Stimulated activated CD8-positive, alpha-beta memory T cell treated with anti-CD3 and anti-CD28 coated beads, Interleukin-12 subunit alpha, Interleukin-12 subunit beta, amount 100 ng/mL, for 24 hours (primary cell): ENCODE results near the gene COL23A1.

Source experiments
- DNase-seq: peaks from one replicate; pipeline ENCODE4 v3.0.0-alpha.2; 2020; ENCODE audit errors: extremely low read depth

The COL23A1 gene

DNA sequence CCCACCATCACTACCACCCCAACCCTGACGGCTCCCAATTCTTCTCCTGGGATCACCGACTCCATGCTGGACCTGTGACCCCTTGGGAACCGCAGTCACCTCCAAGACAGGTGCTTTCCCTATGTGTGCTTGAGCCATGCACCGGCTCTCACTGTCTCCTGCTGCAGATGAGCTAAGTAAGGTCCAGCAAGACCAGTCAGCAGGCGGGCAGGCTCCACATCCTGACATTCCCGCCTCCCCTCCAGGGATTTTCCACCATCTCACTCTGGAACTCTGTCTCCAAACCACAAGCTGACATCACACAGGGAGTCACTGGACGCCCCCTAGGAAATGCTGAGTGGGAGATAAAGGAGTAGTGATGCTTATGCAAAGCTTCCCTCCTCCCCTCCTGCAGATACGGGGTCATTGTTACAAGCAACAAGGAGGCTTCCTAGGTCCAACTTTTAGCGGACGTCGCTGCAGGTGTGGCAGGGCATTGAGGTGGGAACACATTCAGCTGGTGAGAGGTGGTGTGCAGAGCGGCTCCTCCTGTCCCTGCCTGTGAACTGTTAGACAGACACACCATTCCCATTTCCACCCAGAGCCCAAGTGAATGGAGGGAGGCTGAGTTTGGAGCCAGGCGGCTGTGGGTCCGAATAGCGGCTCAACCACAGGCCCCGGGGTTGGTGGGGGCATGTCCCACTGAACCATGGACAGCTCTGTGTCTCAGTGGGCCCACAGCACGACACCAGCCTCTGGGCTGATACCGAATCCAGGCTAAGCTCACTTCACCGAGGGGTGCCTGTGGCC, 228.3 kb downstream of the COL23A1 start:
- no peak for DNase-seq

DNA sequence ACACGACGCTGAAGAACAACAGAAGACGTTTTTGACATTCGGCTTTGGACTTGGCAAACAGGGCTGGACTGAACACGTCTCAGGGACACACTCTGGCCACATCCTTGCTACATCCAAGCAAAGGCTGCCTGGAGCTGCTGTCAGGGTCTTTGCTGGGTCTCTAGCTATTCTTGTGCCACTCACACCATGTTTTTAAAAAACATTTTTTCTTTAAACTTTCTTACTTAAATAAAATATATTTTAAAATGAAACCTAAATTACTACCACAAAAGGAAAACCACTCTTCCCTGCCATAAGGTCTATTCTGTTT, 229.3 kb downstream of the COL23A1 start:
- DNase-seq, result no peak

DNA sequence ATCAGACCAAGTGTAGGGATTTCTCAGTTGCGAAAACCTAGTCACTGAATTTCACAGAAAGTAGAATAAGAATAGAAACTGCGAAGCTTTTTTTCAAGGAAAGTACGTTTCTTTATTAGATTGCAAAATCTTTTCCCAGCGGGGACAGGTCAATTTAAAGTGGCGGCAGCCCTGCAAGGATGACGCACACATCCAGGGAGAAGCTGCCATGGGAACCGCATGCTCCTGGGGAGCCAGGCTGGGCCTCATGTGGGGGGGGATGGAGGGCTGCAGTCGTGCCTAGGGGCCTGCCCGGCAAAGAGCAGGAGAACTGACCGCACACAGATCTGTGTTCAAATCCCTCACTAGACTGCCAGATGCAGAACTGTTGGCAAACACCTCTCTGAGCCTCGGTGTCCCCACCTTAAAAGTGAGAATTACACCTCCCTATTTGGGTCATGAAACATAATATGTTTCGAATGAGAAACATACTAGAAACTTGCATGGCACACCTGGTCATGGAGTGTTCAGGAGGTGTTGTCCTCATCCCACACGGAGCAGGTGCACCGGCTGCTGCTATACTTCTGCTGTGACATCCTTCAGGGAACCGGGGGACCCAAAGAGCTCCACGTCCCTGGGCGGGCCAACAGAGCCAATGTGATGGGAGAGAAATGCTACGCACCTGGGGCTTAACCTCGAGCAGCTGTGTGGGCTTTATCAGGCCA, 229.8 kb downstream of the COL23A1 start:
- no peak for DNase-seq

DNA sequence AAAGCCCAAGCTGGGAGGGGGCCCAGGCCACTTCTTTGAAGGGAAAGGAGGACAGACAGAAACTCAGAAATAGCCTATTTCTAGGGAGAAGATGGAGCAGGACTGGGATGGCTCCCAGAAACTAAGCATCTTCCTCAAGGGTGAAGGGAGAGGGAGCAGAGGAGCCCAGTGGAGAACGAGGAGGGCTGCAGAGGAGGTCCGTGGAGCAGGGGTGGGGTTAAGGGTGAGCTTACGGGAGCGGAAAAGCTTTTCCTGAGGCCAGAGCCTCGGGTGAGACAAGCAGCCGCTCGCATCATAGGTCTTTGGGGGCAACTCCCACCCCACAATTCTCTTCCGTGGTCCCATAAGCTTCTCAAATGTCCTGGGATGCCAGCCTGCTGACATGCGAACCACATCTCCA, 230.5 kb downstream of the COL23A1 start:
- DNase-seq, result no peak

DNA sequence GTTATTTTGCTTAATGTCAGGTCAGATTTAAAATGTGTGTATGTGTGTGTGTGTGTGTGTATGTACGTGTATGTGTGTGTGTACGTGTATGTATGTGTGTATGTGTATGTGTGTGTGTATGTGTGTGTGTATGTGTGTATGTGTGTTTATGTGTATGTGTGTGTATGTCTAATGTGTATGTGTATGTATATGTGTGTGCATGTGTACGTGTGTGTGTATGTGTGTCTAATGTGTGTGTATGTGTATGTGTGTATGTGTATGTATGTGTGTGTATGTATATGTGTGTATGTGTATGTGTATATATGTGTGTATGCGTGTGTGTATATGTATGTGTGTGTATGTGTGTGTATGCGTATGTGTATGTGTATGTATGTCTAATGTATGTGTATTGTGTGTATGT, 232.5 kb downstream of the COL23A1 start:
- no peak for DNase-seq

DNA sequence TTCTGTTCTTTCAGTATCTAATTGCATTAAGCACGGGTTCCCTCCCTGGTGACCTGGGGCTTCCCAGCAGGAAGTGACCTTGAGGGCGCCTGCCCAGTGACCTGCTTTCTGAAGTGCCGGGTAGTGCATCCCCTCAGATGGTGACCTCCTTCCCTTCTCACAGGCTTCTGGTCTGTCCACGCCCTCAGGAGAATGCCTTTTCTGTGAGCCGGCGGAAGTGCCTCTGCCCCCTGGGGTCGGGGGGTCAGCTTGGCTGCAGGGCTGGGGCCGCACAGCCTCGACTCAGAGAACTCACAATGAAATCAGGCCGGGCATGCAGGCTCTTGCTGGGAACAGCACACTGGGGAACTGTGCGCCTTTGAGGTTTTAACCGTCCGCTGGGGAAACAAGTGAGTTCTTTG, 233.1 kb downstream of the COL23A1 start:
- no peak for DNase-seq

DNA sequence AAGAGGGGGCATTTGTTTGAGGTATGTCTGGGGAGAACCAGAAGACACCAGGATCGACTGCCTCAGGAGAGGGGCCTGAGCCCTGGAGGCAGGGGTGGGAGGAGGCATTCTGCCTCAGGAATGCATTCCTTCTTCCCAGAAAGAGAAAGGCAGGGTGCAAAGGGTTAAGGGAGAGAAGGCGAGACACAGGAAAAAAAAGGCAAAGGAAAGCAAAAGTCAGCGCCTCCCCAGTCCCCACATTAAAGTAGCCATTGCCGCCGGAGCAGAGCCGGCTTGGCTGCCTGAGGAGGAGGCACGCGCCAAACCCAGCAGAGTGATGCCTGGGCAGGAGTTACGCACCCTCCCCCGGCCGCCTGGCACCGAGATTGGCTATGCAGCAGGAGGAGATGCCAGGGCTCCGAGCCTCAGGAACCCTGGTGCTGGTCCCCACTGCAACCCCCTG, 233.7 kb downstream of the COL23A1 start:
- no peak for DNase-seq

DNA sequence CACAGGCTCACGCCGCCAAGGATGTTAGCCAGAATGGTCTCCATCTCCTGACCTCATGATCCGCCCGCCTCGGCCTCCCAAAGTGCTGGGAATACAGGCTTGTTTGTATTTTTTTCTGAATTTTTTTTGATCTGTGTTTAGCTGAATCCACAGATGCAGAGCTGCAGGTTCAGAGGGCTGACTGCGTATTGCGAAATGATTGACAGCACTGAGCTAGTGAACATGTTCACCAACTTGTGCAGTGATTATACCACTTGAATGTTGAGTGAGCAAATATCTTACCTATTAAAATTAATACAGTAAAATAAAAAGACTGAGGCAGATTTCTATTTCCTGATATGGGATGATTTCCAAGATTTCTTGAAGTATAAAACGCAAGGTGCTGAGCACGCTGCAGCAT, 234.5 kb downstream of the COL23A1 start:
- DNase-seq, result no peak

DNA sequence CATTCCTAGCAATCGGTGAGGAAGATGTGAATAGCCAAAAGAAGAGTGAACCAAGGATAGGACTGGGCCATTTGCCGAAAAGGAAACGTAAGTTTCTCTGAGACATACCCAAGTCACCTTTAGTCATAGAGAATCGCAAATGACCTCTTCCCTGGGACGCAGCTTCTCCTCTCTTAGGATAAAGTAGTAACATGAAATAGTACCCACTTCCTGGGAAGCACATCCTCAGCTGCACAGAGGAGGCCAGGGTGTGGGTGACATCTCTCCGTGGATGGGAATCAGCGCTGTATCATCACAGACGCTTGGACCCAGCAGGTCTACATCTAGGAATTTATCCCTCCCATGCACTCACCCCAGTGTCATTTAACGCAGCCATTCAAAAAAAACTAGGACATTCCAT, 236.7 kb downstream of the COL23A1 start:
- no peak for DNase-seq

DNA sequence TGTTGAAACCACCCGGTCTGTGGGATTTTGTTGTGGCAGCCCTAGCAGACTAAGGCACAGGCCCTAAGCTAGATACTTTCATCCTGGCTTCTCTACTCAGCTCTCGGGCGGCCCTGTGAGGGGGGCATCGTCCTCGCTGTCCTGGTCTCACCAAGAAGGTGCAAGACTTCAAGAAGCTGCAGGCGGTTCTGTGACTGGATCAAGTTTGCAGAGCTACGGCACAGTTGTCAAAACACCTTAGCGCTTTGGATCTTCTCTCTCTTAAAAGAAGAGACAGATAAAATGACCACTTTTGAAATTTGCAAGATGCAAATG, 238.2 kb downstream of the COL23A1 start:
- DNase-seq, result no peak

DNA sequence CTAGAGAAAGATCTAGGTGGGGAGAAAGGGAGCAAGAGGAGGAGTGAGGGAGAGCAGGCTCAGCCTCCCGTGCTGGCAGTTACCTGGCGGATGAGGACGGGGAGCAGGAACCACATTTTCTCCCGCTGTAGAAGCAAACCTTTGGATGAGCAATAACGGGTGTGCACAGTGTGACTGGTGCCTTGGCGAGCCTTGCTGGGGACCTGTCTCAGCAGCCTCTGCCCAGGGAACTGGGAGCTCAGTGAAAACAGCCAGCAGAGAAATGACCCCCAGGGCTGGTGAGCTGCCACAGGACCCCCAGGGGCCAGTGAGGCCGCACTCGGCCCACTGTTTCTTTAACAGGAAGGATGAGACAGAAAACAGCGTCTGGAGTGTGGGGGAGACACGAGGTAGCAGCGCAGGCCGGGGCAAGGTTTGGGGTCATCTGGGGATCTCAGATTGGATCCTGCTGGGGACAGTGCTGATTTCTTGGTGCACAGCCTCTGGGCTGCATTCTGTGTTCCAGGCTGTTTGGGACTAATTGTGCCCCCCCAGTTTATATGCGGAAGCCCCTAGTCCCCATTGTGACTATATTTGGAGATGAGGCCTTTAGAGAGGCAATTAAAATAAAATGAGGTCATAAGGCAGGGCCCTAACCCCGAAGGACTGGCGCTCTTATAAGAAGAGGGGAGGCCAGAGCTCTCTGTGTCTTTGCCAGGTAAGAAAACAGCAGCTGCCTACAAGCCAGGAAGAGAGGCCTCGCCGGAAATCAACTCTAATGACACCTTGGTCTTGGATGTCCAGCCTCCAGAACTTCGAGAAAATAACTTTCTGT, 238.8 kb downstream of the COL23A1 start:
- no peak for DNase-seq

DNA sequence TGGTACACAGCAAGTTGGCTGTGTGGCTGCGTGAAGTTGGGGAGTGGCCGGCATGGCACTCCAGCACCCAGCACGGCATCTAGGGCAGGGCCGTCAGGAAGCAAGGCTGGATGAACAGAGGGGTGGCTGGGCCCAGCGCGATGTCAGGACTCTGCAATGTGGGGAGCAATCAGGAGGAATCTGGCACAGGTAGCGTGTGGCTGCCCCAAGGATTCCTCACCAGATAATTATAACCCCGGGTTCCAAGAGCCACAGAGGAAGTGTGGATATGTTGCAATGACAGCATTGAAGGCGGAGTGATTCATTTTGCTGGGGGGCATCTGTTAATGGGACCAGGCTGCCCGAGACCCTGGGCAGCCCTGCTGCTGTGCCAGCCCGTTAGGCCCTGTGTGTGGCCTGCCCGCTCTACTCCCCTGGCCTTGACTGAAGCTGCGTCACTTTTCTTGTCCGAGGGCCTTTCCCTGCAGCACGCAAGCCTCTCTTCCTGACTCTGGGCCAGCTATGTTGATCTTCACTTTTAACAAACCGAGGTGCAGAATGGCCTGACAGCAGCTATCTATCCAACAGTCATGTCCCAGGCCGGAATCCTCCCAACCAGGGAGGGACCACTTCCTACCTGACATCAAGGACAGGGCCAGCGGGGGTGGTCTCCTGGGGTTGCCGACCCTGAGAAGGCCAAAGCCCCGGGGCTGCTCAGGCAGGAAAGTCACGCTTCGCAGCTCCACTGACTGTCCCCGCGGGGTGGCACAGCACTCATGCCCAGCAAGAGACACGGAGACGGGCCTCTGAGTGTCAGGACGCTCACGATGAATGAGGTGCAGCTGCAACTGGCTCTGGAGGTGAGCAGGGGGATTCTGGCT, 239.6 kb downstream of the COL23A1 start:
- no peak for DNase-seq

DNA sequence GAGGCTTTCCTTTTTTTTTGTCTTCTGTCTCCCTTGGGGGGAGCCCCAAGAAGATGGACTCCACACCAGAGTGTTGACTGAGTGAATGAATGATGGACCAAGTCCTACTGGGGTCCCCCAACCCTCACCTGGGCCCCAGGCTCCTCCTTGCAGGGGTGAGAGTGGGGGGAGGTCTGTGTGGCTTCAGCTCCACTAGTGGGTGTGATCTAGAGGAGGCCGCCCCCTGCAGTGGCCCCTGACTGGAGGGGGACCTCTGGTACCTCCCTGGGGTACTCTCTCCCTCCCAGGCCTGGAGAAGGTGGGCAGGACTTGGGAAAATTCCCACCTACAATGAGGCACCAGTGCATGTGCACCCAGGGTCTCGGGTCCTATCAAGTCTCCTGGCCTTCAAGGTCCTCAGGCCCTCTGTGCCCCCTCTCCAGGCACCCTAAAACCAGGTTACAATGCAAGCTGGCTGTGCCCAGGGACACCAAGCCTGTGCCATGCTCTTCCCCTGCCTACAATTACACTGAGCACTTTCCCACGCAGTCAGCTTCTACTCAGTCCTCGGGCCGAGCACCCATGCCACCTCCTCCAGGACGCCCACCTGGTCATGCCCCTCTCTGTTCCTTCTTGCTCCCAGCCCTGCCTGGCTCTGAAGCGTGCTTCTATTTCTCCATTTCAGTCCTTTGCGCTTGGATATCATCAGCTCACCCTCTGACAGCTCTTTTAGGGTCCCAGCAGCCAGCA, 240.4 kb downstream of the COL23A1 start:
- DNase-seq, result no peak

DNA sequence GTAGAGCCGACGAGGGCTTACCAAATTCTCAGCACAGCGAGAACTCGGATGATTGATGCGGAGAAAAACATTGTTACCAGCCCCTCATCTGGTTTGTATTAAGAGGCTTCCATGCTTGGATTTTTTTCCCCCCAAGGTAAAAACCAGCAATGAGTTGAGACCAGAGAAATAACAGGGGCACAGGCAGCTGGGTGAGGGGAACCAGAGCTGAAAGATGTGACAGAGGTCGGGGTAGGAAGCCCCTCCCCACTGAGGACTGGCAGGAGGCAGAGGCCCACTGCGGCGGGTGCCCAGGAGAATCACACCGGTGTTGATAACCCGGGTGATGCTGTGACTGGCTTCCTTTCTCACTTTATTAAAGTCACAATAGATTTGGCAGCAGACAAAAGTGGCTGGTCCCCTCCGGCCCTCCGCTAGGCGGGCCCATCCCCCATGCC, 241.1 kb downstream of the COL23A1 start:
- no peak for DNase-seq

DNA sequence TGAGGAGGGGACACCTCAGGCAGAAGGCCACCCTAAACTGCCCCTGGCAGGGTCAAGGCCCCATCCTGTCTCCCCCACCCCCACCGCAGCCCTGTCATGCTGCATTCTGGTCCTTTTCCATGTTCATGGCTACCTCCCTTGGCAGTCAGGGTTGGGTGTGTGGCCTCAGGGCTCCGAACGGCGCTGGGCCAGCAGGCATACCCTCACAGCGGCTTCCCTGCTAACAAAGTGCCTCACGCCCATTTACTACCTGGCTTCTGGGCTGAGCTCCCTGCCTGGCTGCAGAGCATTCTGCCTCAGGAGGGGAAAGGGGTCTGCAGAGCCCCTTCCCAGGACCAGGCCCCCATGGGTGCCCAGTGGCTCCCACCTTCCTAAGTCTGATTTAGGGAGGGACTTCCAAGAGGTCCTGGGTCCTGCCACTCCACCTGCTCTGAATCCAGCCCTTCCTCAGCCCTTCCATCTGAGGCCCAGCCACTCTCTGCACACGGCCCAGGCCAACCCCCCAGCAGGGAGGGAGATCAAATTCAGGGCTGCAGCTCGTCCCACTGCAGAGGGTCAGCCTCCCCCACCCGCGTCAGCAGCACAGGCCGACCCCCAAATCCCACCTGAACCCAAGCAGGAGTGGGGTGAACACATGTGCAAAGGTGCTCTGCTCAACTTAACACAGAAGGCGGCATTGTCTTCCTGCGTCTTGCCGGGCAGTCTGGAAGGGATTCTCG, 241.7 kb downstream of the COL23A1 start:
- no peak for DNase-seq

DNA sequence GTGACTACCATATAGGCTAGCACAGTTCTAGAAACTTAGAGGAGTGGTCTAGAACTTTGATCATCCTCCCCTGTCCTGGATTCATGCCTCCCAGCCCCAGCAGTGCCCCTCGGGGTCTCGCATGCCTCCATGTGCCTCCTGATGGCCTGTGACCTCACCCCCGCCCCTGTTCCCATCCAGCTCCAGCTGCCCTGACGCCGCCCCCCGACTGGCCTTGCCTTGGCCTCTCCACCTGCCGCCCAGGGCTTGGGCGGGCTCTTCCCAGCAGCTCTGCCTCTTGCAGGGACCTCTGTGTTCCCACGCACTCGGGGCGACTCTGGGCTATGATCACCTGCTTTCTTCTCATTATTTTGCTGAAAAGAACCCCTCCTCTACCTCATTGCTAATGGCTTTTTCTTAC, 242.2 kb downstream of the COL23A1 start:
- DNase-seq, result no peak

DNA sequence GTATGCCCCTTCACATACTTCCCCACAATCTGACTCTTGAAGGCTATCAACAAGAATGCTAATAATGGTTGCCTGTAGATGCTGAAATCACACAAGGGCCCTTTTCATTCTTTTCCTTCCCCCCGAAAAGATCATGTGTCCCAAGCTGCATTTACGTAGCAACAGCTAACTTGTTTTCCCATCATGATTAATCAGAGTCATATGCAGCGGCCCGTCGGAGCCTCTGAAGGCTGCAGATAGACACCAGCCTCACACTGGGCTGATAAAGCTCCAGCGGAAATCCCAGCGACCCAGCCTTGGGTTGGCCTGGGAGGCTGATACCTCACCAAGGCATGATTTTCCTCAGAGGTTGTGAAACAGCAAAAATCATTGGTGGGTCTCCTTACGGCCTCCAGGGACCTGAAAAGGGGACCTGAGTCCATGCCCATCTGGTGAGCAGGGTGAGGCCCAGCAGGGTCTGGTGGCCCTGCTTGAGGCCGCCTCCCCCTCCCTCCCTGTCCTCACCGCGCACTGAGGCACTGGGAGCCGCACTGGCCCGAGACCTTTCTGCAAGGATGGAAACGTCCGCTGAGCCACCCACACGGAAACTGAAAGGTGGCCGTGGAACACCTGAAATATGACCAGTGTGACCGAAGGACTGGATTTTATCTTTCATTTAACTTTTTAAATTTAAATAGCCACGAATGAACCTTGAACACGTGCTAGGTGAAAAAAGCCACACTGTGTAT, 243.4 kb downstream of the COL23A1 start:
- DNase-seq, result no peak

DNA sequence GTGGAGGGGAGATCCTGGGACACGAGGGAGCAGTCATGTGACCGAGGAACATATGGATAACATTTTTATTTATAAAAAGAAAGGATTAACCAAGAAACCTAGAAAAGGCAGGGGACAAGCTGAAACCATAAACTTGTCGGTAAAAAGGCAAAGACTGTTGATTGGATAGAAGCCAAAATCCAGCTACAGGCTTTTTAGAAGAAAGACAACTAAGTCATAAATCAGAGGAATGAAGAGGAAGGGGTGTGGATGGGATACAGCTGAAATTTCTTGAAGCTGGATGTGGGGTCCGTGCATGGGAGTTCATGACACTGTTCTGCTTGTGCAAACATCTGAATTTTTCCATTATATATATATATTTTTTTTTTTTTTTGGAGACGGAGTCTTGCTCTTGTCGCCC, 246.9 kb downstream of the COL23A1 start:
- DNase-seq, result no peak

DNA sequence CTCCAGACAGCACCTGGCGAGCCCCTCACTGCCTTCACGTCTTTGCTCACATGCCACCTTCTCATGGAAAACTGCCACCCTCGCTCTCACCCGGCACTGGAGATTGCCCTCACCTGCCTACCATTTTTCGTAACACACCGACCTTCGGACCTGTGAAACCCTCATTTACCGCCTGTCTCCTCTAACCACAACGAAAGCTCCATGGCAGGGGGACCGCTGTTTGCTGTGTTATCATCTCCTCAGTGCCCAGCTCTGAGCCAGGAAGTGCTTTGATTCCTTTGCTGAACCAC, 248.4 kb downstream of the COL23A1 start:
- no peak for DNase-seq
